HepG2 (cell line): ENCODE measurements around the gene ADCY1. TPM values are rescaled to one million over a fixed set of nuclear protein-coding genes. Genes with fewer than 3 reads are reported as not detected.

ENCODE experiments used
- ATAC-seq: fragments of 200-7000 bp; cut with Tn5 transposase; 3 replicates; pipeline ENCODE4 v1.9.1; 2020; ENCODE audit warnings: mild to moderate bottlenecking, moderate library complexity
- BruUV-seq: library from RNA; stranded (reverse); fragments of 400-500 nt; replicated peaks from 2 replicates; lab custom pipeline; 2021; lab: Mats Ljungman, UMichigan
- CTCF ChIA-PET: fragments of 300-600 bp; formaldehyde crosslinking; extraction: SDS; loops from one replicate; lab custom pipeline; 2021; ENCODE audit warnings: low total read pairs, inconsistent platforms, low intra/inter-chr PET ratio; lab: Yijun Ruan, JAX
- POLR2A ChIA-PET: fragments of 350-600 bp; sonication (Branson Sonifier 250); formaldehyde crosslinking; loops from one replicate; lab custom pipeline; 2020; ENCODE audit warnings: antibody characterized with exemption, inconsistent platforms; lab: Yijun Ruan, JAX
- DNase-seq: peaks from one replicate; pipeline ENCODE4 v3.0.0-alpha.2; 2015; ENCODE audit warnings: low spot score
- FAIRE-seq: peaks from 3 replicates; lab custom pipeline; 2011; peaks lifted over from hg19 to GRCh38; lab: Jason Lieb, UNC
- H2AFZ ChIP-seq: one replicate; pipeline ENCODE4 v1.6.1; 2011; ENCODE audit warnings: low read length, inconsistent platforms
- H3K27ac ChIP-seq: fragments of 300-600 bp; 3 replicates; pipeline ENCODE4 v1.8.0; 2011; ENCODE audit warnings: mixed run types, mild to moderate bottlenecking, mixed read lengths, low read length, inconsistent platforms; ENCODE audit not compliant: insufficient read depth; ENCODE audit errors: extremely low read length
- H3K27me3 ChIP-seq, 2 experiments: fragments of 200-600 bp in 1 of 2; 2 replicates in 1 of 2; 3 replicates in 1 of 2; pipeline versions ENCODE4 v1.6.0 to v1.8.0; 2011; ENCODE audit warnings: low read length in 2 of 2, mild to moderate bottlenecking in 2 of 2, moderate library complexity in 2 of 2, inconsistent platforms in 1 of 2; ENCODE audit not compliant: insufficient read depth in 2 of 2, control insufficient read depth in 1 of 2
- H3K36me3 ChIP-seq, 2 experiments: fragments of 200-600 bp in 1 of 2; replicated peaks in 1 of 2; 2 replicates in 1 of 2; 3 replicates in 1 of 2; pipeline versions ENCODE4 v1.5.1 to v1.8.0; 2011; ENCODE audit warnings: low read length in 2 of 2, inconsistent platforms in 1 of 2; ENCODE audit not compliant: insufficient read depth in 2 of 2, control insufficient read depth in 1 of 2
- H3K4me1 ChIP-seq: 2 replicates; pipeline ENCODE4 v1.5.1; 2012; ENCODE audit warnings: low read length, inconsistent platforms; ENCODE audit not compliant: insufficient read depth
- H3K4me2 ChIP-seq: 2 replicates; pipeline ENCODE4 v1.6.0; 2011; ENCODE audit warnings: low read depth, low read length, inconsistent platforms
- H3K4me3 ChIP-seq, 3 experiments: fragments of 200-600 bp in 1 of 3; sonication (generic), shearing (Covaris generic) in 1 of 3; replicated peaks in 1 of 3; 2 replicates each; pipeline ENCODE4 v1.5.1; 2011 to 2016; ENCODE audit warnings: low read length in 3 of 3, inconsistent platforms in 2 of 3, low read depth in 2 of 3, mild to moderate bottlenecking in 2 of 3, control low read depth in 1 of 3, mixed read lengths in 1 of 3; ENCODE audit not compliant: insufficient read depth in 1 of 3
- H3K79me2 ChIP-seq: one replicate; pipeline ENCODE4 v1.6.1; 2011; ENCODE audit warnings: low read length, inconsistent platforms; ENCODE audit not compliant: insufficient read depth
- H3K9ac ChIP-seq: 2 replicates; pipeline ENCODE4 v1.6.0; 2011; ENCODE audit warnings: mild to moderate bottlenecking, low read depth, low read length, inconsistent platforms; ENCODE audit not compliant: insufficient read depth
- H3K9me3 ChIP-seq: 2 replicates; pipeline ENCODE4 v1.5.1; 2012; ENCODE audit warnings: mild to moderate bottlenecking, low read length
- H4K20me1 ChIP-seq: 2 replicates; pipeline ENCODE4 v1.6.0; 2011; ENCODE audit warnings: inconsistent platforms, mild to moderate bottlenecking, low read length, moderate library complexity; ENCODE audit not compliant: insufficient read depth
- MAX ChIP-seq: IDR thresholded peaks from 2 replicates; pipeline ENCODE4 v1.6.1; 2012; ENCODE audit warnings: inconsistent platforms
- MIXL1 ChIP-seq: IDR thresholded peaks from 2 replicates; pipeline ENCODE4 v1.6.1; 2016
- MNT ChIP-seq: fragments of 450-650 bp; IDR thresholded peaks from 2 replicates; pipeline ENCODE4 v1.6.1; 2016
- PHB2 ChIP-seq: fragments of 450-650 bp; IDR thresholded peaks from 2 replicates; pipeline ENCODE4 v1.6.1; 2018; ENCODE audit not compliant: partially characterized antibody
- ZNF12 ChIP-seq: sonication (generic); formaldehyde crosslinking; IDR thresholded peaks from 2 replicates; pipeline ENCODE4 v1.5.0; 2020; ENCODE audit warnings: missing genetic modification reagents
- ZNF3 ChIP-seq: IDR thresholded peaks from 2 replicates; pipeline ENCODE4 v1.7.0; 2017; ENCODE audit warnings: inconsistent platforms
- ZNF430 ChIP-seq: sonication (generic); formaldehyde crosslinking; IDR thresholded peaks from 2 replicates; pipeline ENCODE4 v1.9.0; 2021; ENCODE audit warnings: mild to moderate bottlenecking, missing genetic modification reagents
- ZNF589 ChIP-seq: sonication (generic); formaldehyde crosslinking; conservative IDR thresholded peaks from 2 replicates; pipeline ENCODE4 v1.8.0; 2022; ENCODE audit warnings: mild to moderate bottlenecking, moderate library complexity, missing genetic modification reagents
- WGBS: methylation state at CpG from one replicate; pipeline ENCODE4 v1.1.6; 2017; ENCODE audit warnings: low lambda C conversion rate; 5-methylcytosine and 5-hydroxymethylcytosine counted together
- in situ Hi-C: cut with HindIII; loops from 2 replicates; pipeline ENCODE4 v1.10.0; 2017; ENCODE audit warnings: low pct_unique_long_range_greater_than_20kb; ENCODE audit not compliant: extremely low pct_ligation_motif_present
- intact Hi-C: fragments of 100-400 bp; cut with micrococcal nuclease; formaldehyde crosslinking; loops from one replicate; pipeline ENCODE4 v1.10.0; 2022; ENCODE audit not compliant: unreplicated experiment
- polyA plus RNA-seq, 8 experiments: library from polyadenylated mRNA; depleted of rRNA in 3 of 8; stranded (reverse) in 7 of 8; unstranded in 1 of 8; fragments of >200 nt; fragmentation: Illumina TruSeq in 4 of 8; extraction: Trizol in 4 of 8; gene quantifications; 2 replicates each; pipeline versions ENCODE4 v1.2.1 to v1.2.3, GENCODE V29; 2011 to 2016; ENCODE audit warnings: low read depth in 4 of 8, missing spikeins in 1 of 8, mixed read lengths in 1 of 8; ENCODE audit not compliant: insufficient read depth in 1 of 8
- total RNA-seq, 5 experiments: library from RNA; depleted of rRNA; stranded (reverse); fragments of >200 nt; fragmentation: Illumina TruSeq; extraction: Trizol; gene quantifications; 2 replicates each; pipeline ENCODE4 v1.2.3, GENCODE V29; 2016; ENCODE audit warnings: low read depth in 1 of 5
- TF ChIP-seq, protein P1 (sequence below): sonication (generic); formaldehyde crosslinking; IDR thresholded peaks from 2 replicates; pipeline ENCODE4 v1.5.1; 2020; ENCODE audit warnings: mild to moderate bottlenecking, missing genetic modification reagents, borderline replicate concordance
- TF ChIP-seq, protein P2 (sequence below): sonication (generic); formaldehyde crosslinking; IDR thresholded peaks from 2 replicates; pipeline ENCODE4 v1.4.0; 2020; ENCODE audit warnings: missing genetic modification reagents

ADCY1 gene
- total and polyA plus RNA-seq, 2 of the 13 experiments (the other 11 are each of a cell fraction or from before 2014, with no cell fraction given), result 0.80 to 1.2 TPM

GRCh38 chr7:45582136-45582749, 8.1 kb downstream of the ADCY1 start (continued):
- no peak for TF ChIP-seq MAX

DNA sequence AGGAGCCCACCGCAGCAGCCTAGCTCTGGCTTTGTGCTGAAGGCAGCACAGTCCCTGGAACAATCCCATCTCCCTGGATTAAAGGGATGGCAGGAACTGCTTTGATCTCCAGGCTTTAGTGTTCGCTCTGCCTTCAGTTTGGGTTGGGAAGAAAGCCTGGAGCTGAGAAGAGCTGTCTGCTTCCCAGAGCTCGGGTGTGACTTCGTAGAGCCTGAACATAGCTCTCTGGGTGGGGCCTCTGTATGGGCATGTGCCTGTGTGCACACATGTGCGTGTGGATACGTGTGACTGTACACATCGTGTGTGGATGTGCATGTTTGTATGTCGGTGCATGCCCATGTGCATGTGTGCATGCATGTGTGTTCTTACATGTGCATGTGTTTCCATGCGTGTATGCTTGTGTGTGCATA, 8.7 kb downstream of the ADCY1 start:
- Histone ChIP-seq H2AFZ (no peak overlapping the region), H3K36me3 (no peaks in the 10 kb centered on the region), H3K9ac (no peak overlapping the region), H3K4me3 (no peak overlapping the region), H3K9me3 (no peaks in the 10 kb centered on the region), H3K27me3 (peaks cover 2 to 12% of the 10 kb centered on the region in 2 experiments; a peak in 3 of 5 replicates), H3K4me2 (no peak overlapping the region), H3K4me1 (no peaks in the 10 kb centered on the region), H3K27ac (no peak overlapping the region), H3K79me2 (no peaks in the 10 kb centered on the region), H4K20me1 (0 out of 2 replicates have a peak, but pooled peaks cover 3% of the 10 kb centered on the region)
- intact Hi-C loops, result loop anchor here (5.0 to 10.0 kb wide), 2 partner anchors 269 to 428 kb away; partner anchors contain the start of gene RAMP3
- DNase-seq, result no peak
- BruUV-seq, result no TSS peak
- no peak for ATAC-seq
- in situ Hi-C loops, result loop anchor here (25.0 kb wide), 1 partner anchor 421 kb away; the partner anchor contains the start of gene RAMP3
- ChIA-PET POLR2A (no interaction called here), CTCF (no interaction called here)
- 9% methylated on average over 8 of the region's 9 CpGs for WGBS
- FAIRE-seq, result no peak
- TF ChIP-seq ZNF3 (CRISPR knock-in tag), result no peak
- TF ChIP-seq MNT, result peak; percentile 91
- no peak for TF ChIP-seq ZNF12
- TF ChIP-seq PHB2, result no peak
- TF ChIP-seq, protein P1, sequence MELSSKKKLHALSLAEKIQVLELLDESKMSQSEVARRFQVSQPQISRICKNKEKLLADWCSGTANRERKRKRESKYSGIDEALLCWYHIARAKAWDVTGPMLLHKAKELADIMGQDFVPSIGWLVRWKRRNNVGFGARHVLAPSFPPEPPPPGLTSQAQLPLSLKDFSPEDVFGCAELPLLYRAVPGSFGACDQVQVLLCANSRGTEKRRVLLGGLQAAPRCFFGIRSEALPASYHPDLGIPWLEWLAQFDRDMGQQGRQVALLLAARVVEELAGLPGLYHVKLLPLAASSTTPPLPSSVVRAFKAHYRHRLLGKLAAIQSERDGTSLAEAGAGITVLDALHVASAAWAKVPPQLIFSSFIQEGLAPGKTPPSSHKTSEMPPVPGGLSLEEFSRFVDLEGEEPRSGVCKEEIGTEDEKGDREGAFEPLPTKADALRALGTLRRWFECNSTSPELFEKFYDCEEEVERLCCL, result no peak
- no peak for TF ChIP-seq ZNF430
- TF ChIP-seq MIXL1, result no peak
- TF ChIP-seq ZNF589 (CRISPR knock-in tag), result no peak
- TF ChIP-seq, protein P2, sequence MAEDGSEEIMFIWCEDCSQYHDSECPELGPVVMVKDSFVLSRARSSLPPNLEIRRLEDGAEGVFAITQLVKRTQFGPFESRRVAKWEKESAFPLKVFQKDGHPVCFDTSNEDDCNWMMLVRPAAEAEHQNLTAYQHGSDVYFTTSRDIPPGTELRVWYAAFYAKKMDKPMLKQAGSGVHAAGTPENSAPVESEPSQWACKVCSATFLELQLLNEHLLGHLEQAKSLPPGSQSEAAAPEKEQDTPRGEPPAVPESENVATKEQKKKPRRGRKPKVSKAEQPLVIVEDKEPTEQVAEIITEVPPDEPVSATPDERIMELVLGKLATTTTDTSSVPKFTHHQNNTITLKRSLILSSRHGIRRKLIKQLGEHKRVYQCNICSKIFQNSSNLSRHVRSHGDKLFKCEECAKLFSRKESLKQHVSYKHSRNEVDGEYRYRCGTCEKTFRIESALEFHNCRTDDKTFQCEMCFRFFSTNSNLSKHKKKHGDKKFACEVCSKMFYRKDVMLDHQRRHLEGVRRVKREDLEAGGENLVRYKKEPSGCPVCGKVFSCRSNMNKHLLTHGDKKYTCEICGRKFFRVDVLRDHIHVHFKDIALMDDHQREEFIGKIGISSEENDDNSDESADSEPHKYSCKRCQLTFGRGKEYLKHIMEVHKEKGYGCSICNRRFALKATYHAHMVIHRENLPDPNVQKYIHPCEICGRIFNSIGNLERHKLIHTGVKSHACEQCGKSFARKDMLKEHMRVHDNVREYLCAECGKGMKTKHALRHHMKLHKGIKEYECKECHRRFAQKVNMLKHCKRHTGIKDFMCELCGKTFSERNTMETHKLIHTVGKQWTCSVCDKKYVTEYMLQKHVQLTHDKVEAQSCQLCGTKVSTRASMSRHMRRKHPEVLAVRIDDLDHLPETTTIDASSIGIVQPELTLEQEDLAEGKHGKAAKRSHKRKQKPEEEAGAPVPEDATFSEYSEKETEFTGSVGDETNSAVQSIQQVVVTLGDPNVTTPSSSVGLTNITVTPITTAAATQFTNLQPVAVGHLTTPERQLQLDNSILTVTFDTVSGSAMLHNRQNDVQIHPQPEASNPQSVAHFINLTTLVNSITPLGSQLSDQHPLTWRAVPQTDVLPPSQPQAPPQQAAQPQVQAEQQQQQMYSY (CRISPR knock-in tag), result 0 out of 2 replicates have a peak, but pooled peaks have one; percentile 25
